GM23338 (cell line): ENCODE measurements around the gene NCF4. TPM values are rescaled to one million over a fixed set of nuclear protein-coding genes. Genes with fewer than 3 reads are reported as not detected.
A peak's percentile ranks its signal among the peaks of the same experiment; 100 is the strongest.

Experiments used
- ATAC-seq: fragments of 200-7000 bp; cut with Tn5 transposase; 3 replicates; pipeline ENCODE4 v1.9.1; 2020
- DNase-seq: peaks from one replicate; pipeline ENCODE4 v3.0.0-alpha.2; 2015; ENCODE audit warnings: low spot score
- H2AFZ ChIP-seq: fragments of 200-600 bp; sonication (generic); 2 replicates; pipeline ENCODE4 v1.8.0; 2016; ENCODE audit warnings: antibody characterized with exemption, mild to moderate bottlenecking, moderate library complexity
- H3F3A ChIP-seq: fragments of 200-600 bp; sonication (generic); replicated peaks from 2 replicates; pipeline ENCODE4 v1.8.0; 2017; ENCODE audit warnings: antibody characterized with exemption, mixed run types, low read depth
- H3K27ac ChIP-seq: fragments of 200-600 bp; sonication (generic); 2 replicates; pipeline ENCODE4 v1.6.1; 2016; ENCODE audit warnings: low read depth
- H3K27me3 ChIP-seq: fragments of 200-600 bp; sonication (generic); 2 replicates; pipeline ENCODE4 v1.8.0; 2016; ENCODE audit warnings: mild to moderate bottlenecking, mixed run types, moderate library complexity; ENCODE audit not compliant: insufficient read depth
- H3K36me3 ChIP-seq: fragments of 200-600 bp; sonication (generic); 2 replicates; pipeline ENCODE4 v1.8.0; 2016; ENCODE audit warnings: mild to moderate bottlenecking; ENCODE audit not compliant: insufficient read depth
- H3K4me1 ChIP-seq: fragments of 200-600 bp; sonication (generic); 2 replicates; pipeline ENCODE4 v1.8.0; 2016; ENCODE audit warnings: mild to moderate bottlenecking, moderate library complexity; ENCODE audit not compliant: insufficient read depth
- H3K4me2 ChIP-seq: fragments of 200-600 bp; sonication (generic); 2 replicates; pipeline ENCODE4 v1.7.1; 2017; ENCODE audit warnings: mixed run types
- H3K4me3 ChIP-seq: fragments of 200-600 bp; sonication (generic); 2 replicates; pipeline ENCODE4 v1.6.1; 2016; ENCODE audit warnings: mixed run types
- H3K79me2 ChIP-seq: fragments of 200-600 bp; sonication (generic); replicated peaks from 2 replicates; pipeline ENCODE4 v1.8.0; 2017; ENCODE audit warnings: mild to moderate bottlenecking; ENCODE audit not compliant: insufficient read depth
- H3K9me2 ChIP-seq: fragments of 200-600 bp; sonication (generic); 2 replicates; pipeline ENCODE4 v1.8.0; 2017; ENCODE audit not compliant: insufficient read depth
- H4K20me1 ChIP-seq: fragments of 200-600 bp; sonication (generic); replicated peaks from 2 replicates; pipeline ENCODE4 v1.8.0; 2017; ENCODE audit warnings: mild to moderate bottlenecking; ENCODE audit not compliant: insufficient read depth
- H3K27ac Mint-ChIP-seq: 2 replicates; pipeline ENCODE4 v1.8.0; 2020; ENCODE audit warnings: inconsistent platforms, mild to moderate bottlenecking, moderate library complexity, mixed read lengths
- H3K27me3 Mint-ChIP-seq: 3 replicates; pipeline ENCODE4 v1.8.0; 2022; ENCODE audit warnings: low read depth, mild to moderate bottlenecking, moderate library complexity, mixed read lengths, inconsistent platforms; ENCODE audit not compliant: insufficient read depth, poor library complexity
- H3K36me3 Mint-ChIP-seq: 3 replicates; pipeline ENCODE4 v1.8.0; 2021; ENCODE audit warnings: low read depth, mild to moderate bottlenecking, inconsistent platforms, moderate library complexity, mixed read lengths
- H3K4me1 Mint-ChIP-seq: 3 replicates; pipeline ENCODE4 v1.8.0; 2020; ENCODE audit warnings: mild to moderate bottlenecking, inconsistent platforms, mixed read lengths
- H3K4me3 Mint-ChIP-seq: 3 replicates; pipeline ENCODE4 v1.8.0; 2021; ENCODE audit warnings: moderate library complexity, mild to moderate bottlenecking, inconsistent platforms, mixed read lengths
- H3K9me3 Mint-ChIP-seq: 3 replicates; pipeline ENCODE4 v1.8.0; 2020; ENCODE audit warnings: moderate library complexity, mild to moderate bottlenecking, inconsistent platforms, mixed read lengths
- CTCF ChIP-seq, 2 experiments: fragments of 200-600 bp in 1 of 2; sonication (generic) in 1 of 2; conservative IDR thresholded peaks; 2 replicates each; pipeline versions ENCODE4 v1.5.1 to v1.6.1; 2016 to 2017; ENCODE audit warnings: antibody characterized with exemption in 2 of 2, low read depth in 2 of 2, mild to moderate bottlenecking in 2 of 2, moderate library complexity in 1 of 2
- ETS1 ChIP-seq: IDR thresholded peaks from 2 replicates; pipeline ENCODE4 v1.6.1; 2016; ENCODE audit warnings: antibody characterized with exemption
- EZH2 ChIP-seq: fragments of 200-600 bp; sonication (generic); IDR thresholded peaks from one replicate; pipeline ENCODE4 v1.8.0; 2017; ENCODE audit warnings: antibody characterized with exemption, mild to moderate bottlenecking, low read depth; ENCODE audit not compliant: unreplicated experiment
- EZH2phosphoT487 ChIP-seq: fragments of 200-600 bp; sonication (generic); IDR thresholded peaks from one replicate; pipeline ENCODE4 v1.8.1; 2018; ENCODE audit warnings: antibody characterized with exemption; ENCODE audit not compliant: unreplicated experiment
- STAT1 ChIP-seq: IDR thresholded peaks from one replicate; pipeline ENCODE4 v1.6.1; 2016; ENCODE audit warnings: antibody characterized with exemption; ENCODE audit not compliant: unreplicated experiment
- ZNF462 ChIP-seq: fragments of 250-450 bp; sonication (Bioruptor Pico); IDR thresholded peaks from 2 replicates; pipeline ENCODE4 v1.5.0; 2020; ENCODE audit warnings: mild to moderate bottlenecking, moderate library complexity
- polyA plus RNA-seq: library from polyadenylated mRNA; unstranded; fragments of >200 nt; fragmentation: Nextera tagmentation; extraction: Ambion mirVana; gene quantifications from 2 replicates; pipeline ENCODE4 v1.2.1, GENCODE V29; 2016
- total RNA-seq: library from RNA; depleted of rRNA; stranded (reverse); fragments of >200 nt; shearing (Covaris generic); gene quantifications from 2 replicates; pipeline ENCODE4 v1.2.3, GENCODE V29; 2014

The NCF4 gene
- total and polyA plus RNA-seq, 2 experiments from 2014 or later = not detected

GRCh38 chr22:36872866-36873498 lies 12.2 kb downstream of the NCF4 start (continued):
- no peak for TF ChIP-seq CTCF (conservative IDR thresholded peaks at IDR 0.05; ENCODE audit: low read depth in 2 of 2)
- TF ChIP-seq STAT1 = no peak

- H3K4me1 ChIP-seq = no peaks in the 10 kb centered on the region
- H4K20me1 ChIP-seq = no peaks in the 10 kb centered on the region
- Mint-ChIP-seq H3K9me3 (peaks cover 8% of the 10 kb centered on the region; the same call in 2 of the 3 replicates), H3K4me3 (no peak overlapping the region), H3K4me1 (peaks cover 7% of the 10 kb centered on the region; the same call in 2 of the 3 replicates), H3K27me3 (peaks cover 18% of the 10 kb centered on the region), H3K36me3 (no peaks in the 10 kb centered on the region), H3K27ac (no peak overlapping the region)
- no peak overlapping the region for H3K4me3 ChIP-seq
- H2AFZ ChIP-seq = 0 out of 2 replicates have a peak overlapping the region, but pooled peaks have one; percentile 38
- TF ChIP-seq EZH2phosphoT487 = no peak
- TF ChIP-seq CTCF (conservative IDR thresholded peaks at IDR 0.05; ENCODE audit: low read depth in 2 of 2) = peak; percentile 47 to 72
- no peak for TF ChIP-seq ETS1
- H3K36me3 ChIP-seq = no peaks in the 10 kb centered on the region
- 0 out of 2 replicates have a peak, but pooled peaks cover 3% of the 10 kb centered on the region for H3K9me2 ChIP-seq
- H3K4me2 ChIP-seq = no peak overlapping the region
- no peaks in the 10 kb centered on the region for H3F3A ChIP-seq
- H3K27ac ChIP-seq = no peak overlapping the region
- no peaks in the 10 kb centered on the region for H3K27me3 ChIP-seq
- peak; percentile 56 for DNase-seq
- no peaks in the 10 kb centered on the region for H3K79me2 ChIP-seq
- ATAC-seq = peak; percentile 77
These were observed 13.0 kb downstream of the NCF4 start for GRCh38 chr22:36873614-36874308.

- no peaks in the 10 kb centered on the region for H3K4me1 ChIP-seq
- no peak overlapping the region for H3K4me3 ChIP-seq
- H3K4me1 Mint-ChIP-seq = peaks cover 7% of the 10 kb centered on the region; the same call in 2 of the 3 replicates
- no peak overlapping the region for H3K4me2 ChIP-seq
- H3K27ac Mint-ChIP-seq = no peak overlapping the region
- H3K27me3 Mint-ChIP-seq = peaks cover 18% of the 10 kb centered on the region
- no peak for ATAC-seq
- DNase-seq = no peak
- H3K9me3 Mint-ChIP-seq = peaks cover 8% of the 10 kb centered on the region; the same call in 2 of the 3 replicates
- H4K20me1 ChIP-seq = no peaks in the 10 kb centered on the region
- H3F3A ChIP-seq = no peaks in the 10 kb centered on the region
- H3K36me3 ChIP-seq = no peaks in the 10 kb centered on the region
- H3K4me3 Mint-ChIP-seq = no peak overlapping the region
- H3K79me2 ChIP-seq = no peaks in the 10 kb centered on the region
- no peaks in the 10 kb centered on the region for H3K27me3 ChIP-seq
- H3K9me2 ChIP-seq = 0 out of 2 replicates have a peak, but pooled peaks cover 3% of the 10 kb centered on the region
- H2AFZ ChIP-seq = no peak overlapping the region
- H3K27ac ChIP-seq = no peak overlapping the region
- no peaks in the 10 kb centered on the region for H3K36me3 Mint-ChIP-seq
- TF ChIP-seq EZH2 (no peak), ZNF462 (no peak)
These were observed 13.5 kb downstream of the NCF4 start for GRCh38 chr22:36874309-36874696.
